ENCODE results near the gene MCUR1. TPM values are rescaled to one million over a fixed set of nuclear protein-coding genes. Genes with fewer than 3 reads are reported as not detected.

MCUR1 gene
- total and polyA plus RNA-seq, 10 of the 15 experiments (the other 5 are each of a cell fraction or from before 2014, with no cell fraction given) = 4.4 to 43.9 (median 18.3) TPM

- Histone ChIP-seq H3K4me3 (peak overlapping the region; percentile 74), H3K79me2 (ENCODE audit: control insufficient read depth, insufficient read depth, low read length) (peaks cover 34% of the 10 kb centered on the region), H4K20me1 (ENCODE audit: control insufficient read depth, insufficient read depth) (no peaks in the 10 kb centered on the region), H3K27me3 (replicated peaks in 1 of 2; ENCODE audit: control insufficient read depth in 2 of 2, insufficient read depth in 2 of 2, low read length in 1 of 2) (no peaks in the 10 kb centered on the region), H3K4me1 (ENCODE audit: control insufficient read depth, insufficient read depth, low read length) (peaks cover 6% of the 10 kb centered on the region), H3K9me3 (replicated peaks; ENCODE audit: control insufficient read depth, insufficient read depth, low read length) (no peaks in the 10 kb centered on the region; the same call in 2 of the 3 replicates), H3K9ac (ENCODE audit: control insufficient read depth, insufficient read depth, low read length) (peak overlapping the region; percentile 95), H2AFZ (ENCODE audit: control insufficient read depth, low read depth, low read length) (peak overlapping the region; percentile 85), H3K36me3 (ENCODE audit: control insufficient read depth in 2 of 2, insufficient read depth in 2 of 2, low read length in 1 of 2) (no peaks in the 10 kb centered on the region), H3K4me2 (ENCODE audit: control insufficient read depth, insufficient read depth) (peak overlapping the region; percentile 85), H3K27ac (ENCODE audit: control insufficient read depth, insufficient read depth) (peak overlapping the region; percentile 95)
- ATAC-seq (no peak), FAIRE-seq (no peak), DNase-seq (ENCODE audit: low read depth, low spot score) (no peak)
- ChIA-PET CTCF (interaction anchor here (1.0 to 5.0 kb wide), 4 partner anchors 20 to 314 kb away, joined by 4 to 39 read pairs (median 4); no protein-coding TSS in a partner anchor), RAD21 (ENCODE audit: unreplicated experiment) (interaction anchor here (1.0 to 2.4 kb wide), 5 partner anchors 19 to 307 kb away, joined by 3 to 8 read pairs (median 4); no protein-coding TSS in a partner anchor), SMC1A (ENCODE audit: uncharacterized antibody, unreplicated experiment) (interaction anchor here (1.0 to 2.3 kb wide), 5 partner anchors 12 to 313 kb away, joined by 3 to 8 read pairs (median 4); no protein-coding TSS in a partner anchor), POLR2A (interaction anchor here (0.5 to 1.0 kb wide), 2 partner anchors 17 to 89 kb away, joined by 3 to 4 read pairs; no protein-coding TSS in a partner anchor)
- TSS peak; percentile 98 for BruUV-seq (replicated peaks)
- intact Hi-C loops (cut with micrococcal nuclease; ENCODE audit: unreplicated experiment) (loop anchor here (1.0 kb wide), 1 partner anchor 103 kb away; no protein-coding TSS in a partner anchor), in situ Hi-C loops (cut with MboI) (no loop called here)
- under 1% methylated on average over 8 of the region's 8 CpGs for WGBS (ENCODE audit: insufficient coverage, insufficient replicate concordance, low lambda C conversion rate, missing lambda C conversion rate)
- no peak for TF ChIP-seq GATAD2B (conservative IDR thresholded peaks at IDR 0.05; ENCODE audit: low read depth)
- no peak for TF ChIP-seq SP1 (IDR thresholded peaks at IDR 0.05; ENCODE audit: low read depth, low read length)
- no peak for TF ChIP-seq BHLHE40 (IDR thresholded peaks at IDR 0.05; ENCODE audit: borderline replicate concordance in 1 of 2, low read depth in 2 of 2, low read length in 1 of 2)
- TF ChIP-seq STAT1 (conservative IDR thresholded peaks at IDR 0.05) = no peak
- 0 out of 2 replicates have a peak, but pooled peaks have one; percentile 41 for TF ChIP-seq PKNOX1 (IDR thresholded peaks at IDR 0.05)
- TF ChIP-seq ZBTB33 (IDR thresholded peaks at IDR 0.05) = no peak
- no peak for TF ChIP-seq EED (IDR thresholded peaks at IDR 0.05; ENCODE audit: low read depth)
- peak; percentile 43; the same call in 1 of the 2 replicates for TF ChIP-seq SPI1 (IDR thresholded peaks at IDR 0.05; ENCODE audit: borderline replicate concordance, insufficient read depth, low read depth, low read length)
- no peak for TF ChIP-seq RUNX3 (IDR thresholded peaks at IDR 0.05; ENCODE audit: low read length)
- no peak for TF ChIP-seq BACH1 (IDR thresholded peaks at IDR 0.05; ENCODE audit: borderline replicate concordance)
- TF ChIP-seq RELB (IDR thresholded peaks at IDR 0.05; ENCODE audit: low read depth) = 0 out of 2 replicates have a peak, but pooled peaks have one; percentile 8
- 0 out of 2 replicates have a peak, but pooled peaks have one; percentile 7 for TF ChIP-seq SIN3A (IDR thresholded peaks at IDR 0.05; ENCODE audit: low read depth, low read length)
- TF ChIP-seq RCOR1 (conservative IDR thresholded peaks at IDR 0.05; ENCODE audit: low read depth, low read length) = no peak
- no peak for TF ChIP-seq RELA (IDR thresholded peaks at IDR 0.05; ENCODE audit: borderline replicate concordance, partially characterized antibody)
- TF ChIP-seq MYB (IDR thresholded peaks at IDR 0.05; ENCODE audit: borderline replicate concordance, low read depth, low read length) = no peak
Observed at GRCh38 chr6:13814938-13815575, 700 bp upstream of the MCUR1 start.

Measured in GM12878 (cell line).